ENCODE data around the gene MYO5B.

DNA sequence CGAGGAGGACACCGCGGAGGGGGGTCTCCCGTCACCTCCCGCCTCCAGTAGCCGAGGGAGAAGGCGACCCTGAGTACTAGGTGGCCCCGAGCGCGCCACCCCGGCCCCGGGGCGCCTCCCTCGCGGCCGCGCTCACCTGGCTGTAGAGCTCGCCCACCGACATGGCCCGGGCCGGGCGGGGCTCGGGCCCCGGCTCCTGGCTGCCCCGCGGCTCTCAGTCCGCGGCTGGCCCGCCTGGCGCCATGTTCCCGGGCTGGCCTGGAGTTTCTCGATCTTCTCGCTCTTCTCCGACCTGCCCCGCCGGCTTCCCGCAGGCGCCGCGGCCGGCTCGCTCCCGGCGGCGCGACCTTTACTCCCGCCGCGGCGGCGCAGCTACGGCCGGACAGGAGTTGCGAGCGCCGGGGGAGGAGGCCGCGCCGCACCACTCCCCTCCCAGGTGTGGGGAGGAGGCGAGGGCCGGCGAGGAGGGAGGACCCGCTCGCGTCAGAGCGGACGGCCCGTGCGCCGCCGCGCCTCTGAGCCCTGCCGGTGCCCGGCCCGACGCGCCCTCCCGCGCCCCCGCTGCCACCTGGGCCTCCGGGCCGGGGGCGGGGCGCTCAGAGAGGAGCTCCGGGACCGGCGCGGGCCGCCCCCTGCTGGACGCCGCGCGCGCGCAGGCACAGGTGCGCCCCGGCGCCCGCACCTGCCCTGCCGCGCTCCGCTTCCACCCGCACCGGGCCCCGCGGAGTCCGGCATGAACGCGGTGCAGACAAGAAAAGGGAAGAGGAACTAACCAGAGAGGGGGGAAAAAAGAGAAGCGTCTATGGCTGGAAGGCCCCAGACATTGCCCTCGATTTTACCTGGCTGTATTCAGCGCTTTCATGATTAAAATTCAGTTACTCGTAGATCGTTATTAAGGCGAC, at the start of gene MYO5B:
- TF ChIP-seq, protein P1, sequence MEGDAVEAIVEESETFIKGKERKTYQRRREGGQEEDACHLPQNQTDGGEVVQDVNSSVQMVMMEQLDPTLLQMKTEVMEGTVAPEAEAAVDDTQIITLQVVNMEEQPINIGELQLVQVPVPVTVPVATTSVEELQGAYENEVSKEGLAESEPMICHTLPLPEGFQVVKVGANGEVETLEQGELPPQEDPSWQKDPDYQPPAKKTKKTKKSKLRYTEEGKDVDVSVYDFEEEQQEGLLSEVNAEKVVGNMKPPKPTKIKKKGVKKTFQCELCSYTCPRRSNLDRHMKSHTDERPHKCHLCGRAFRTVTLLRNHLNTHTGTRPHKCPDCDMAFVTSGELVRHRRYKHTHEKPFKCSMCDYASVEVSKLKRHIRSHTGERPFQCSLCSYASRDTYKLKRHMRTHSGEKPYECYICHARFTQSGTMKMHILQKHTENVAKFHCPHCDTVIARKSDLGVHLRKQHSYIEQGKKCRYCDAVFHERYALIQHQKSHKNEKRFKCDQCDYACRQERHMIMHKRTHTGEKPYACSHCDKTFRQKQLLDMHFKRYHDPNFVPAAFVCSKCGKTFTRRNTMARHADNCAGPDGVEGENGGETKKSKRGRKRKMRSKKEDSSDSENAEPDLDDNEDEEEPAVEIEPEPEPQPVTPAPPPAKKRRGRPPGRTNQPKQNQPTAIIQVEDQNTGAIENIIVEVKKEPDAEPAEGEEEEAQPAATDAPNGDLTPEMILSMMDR (IDR thresholded peaks at IDR 0.05), result peak; percentile 14 to 62 (median 40)
- TF ChIP-seq POLR2A (IDR thresholded peaks at IDR 0.05) (peak in 1 of 2 donors; percentile 25), EP300 (IDR thresholded peaks at IDR 0.05) (no peak)
